ENCODE results near the gene SOX10.
A peak's percentile ranks its signal among the peaks of the same experiment; 100 is the strongest.
"Not testable (repeated sequence)": the region's sequence is repeated elsewhere in the genome, so short reads cannot be mapped to it uniquely, and the experiment has no call there.

The SOX10 gene

DNA sequence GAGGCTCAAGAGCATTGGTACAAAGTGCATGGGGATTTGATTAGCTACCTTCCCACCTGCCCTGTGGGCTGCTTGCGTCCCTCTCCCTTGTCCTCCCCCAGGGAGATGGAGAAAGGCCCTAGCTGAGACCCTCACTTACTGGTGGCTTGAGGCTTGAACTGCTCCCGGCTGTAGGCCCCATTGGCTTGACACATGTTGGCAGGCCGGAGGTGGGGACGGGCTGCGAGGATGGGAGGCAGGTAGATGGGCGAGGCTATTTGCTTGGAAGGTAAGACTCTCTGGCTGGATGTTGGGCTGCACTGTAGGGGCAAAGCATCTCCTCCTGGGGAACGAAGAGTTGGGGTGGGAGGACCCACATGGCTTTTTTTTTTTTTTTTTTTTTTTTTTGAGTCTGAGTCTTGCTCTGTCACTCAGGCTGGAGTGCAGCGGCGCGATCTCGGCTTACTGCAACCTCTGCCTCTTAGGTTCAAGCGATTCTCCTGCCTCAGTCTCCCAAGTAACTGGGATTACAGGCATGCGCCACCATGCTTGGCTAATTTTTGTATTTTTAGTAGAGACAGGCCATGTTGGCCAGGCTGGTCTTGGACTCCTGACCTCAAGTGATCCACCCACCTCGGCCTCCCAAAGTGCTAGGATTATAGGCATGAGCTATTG lies 37.1 kb downstream of the SOX10 start:
- CTCF ChIA-PET = interaction anchor here (1.3 kb wide), 1 partner anchor 9 kb away, joined by 3 read pairs; no protein-coding TSS in a partner anchor
- not testable (repeated sequence) for H3K4me1 Mint-ChIP-seq, H3K27ac Mint-ChIP-seq, DNase-seq, H3K4me3 Mint-ChIP-seq, H3K9me3 Mint-ChIP-seq, H3K36me3 Mint-ChIP-seq
- H3K27me3 Mint-ChIP-seq = peaks cover 18% of the 10 kb centered on the region

DNA sequence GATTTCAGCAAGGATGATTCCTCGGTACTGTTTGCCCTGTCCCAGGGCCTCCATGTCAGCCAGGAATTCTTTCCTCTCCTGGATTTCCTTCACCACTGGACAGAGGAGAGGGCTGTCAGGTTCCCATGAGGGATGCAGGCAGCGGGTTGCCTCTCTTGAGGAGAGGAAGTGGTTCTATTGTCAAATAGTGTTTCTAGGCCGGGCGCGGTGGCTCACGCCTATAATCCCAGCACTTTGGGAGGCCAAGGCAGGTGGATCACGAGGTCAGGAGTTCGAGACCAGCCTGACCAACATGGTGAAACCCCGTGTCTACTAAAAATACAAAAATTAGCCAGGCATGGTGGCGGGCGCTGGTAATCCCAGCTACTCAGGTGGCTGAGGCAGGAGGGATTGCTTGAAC lies 39.9 kb downstream of the SOX10 start:
- not testable (repeated sequence) for H3K27me3 Mint-ChIP-seq, H3K4me1 Mint-ChIP-seq, H3K27ac Mint-ChIP-seq, H3K4me3 Mint-ChIP-seq, H3K9me3 Mint-ChIP-seq, DNase-seq
- CTCF ChIA-PET = interaction anchor here (0.7 to 1.1 kb wide), 2 partner anchors 20 to 48 kb away, joined by 3 read pairs; no protein-coding TSS in a partner anchor
- peaks cover 11% of the 10 kb centered on the region for H3K36me3 Mint-ChIP-seq

DNA sequence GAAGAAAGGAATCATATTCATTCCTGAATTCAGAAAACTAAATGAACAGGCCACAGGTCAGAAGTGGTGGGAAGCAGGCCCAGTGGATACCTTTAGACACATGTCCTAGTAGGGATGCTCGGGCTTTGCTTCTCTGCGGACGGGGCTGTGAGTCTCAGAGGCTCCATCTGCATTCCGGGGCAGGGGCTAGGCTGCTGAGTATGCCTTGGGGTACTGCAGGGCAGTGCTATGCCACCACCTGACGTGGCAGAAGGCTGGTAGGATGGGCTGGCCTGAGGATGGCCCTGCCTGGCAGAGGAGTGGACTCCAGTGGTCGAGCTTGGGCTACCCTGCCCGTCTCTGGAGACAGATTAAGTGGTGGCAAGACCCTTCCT lies 40.5 kb downstream of the SOX10 start:
- H3K9me3 Mint-ChIP-seq = no peaks in the 10 kb centered on the region
- no peak overlapping the region for H3K27ac Mint-ChIP-seq
- no peak for DNase-seq
- H3K4me3 Mint-ChIP-seq = no peak overlapping the region
- CTCF ChIA-PET = interaction anchor here (0.7 to 1.1 kb wide), 4 partner anchors 10 to 48 kb away, joined by 3 read pairs; no protein-coding TSS in a partner anchor
- H3K36me3 Mint-ChIP-seq = peaks cover 11% of the 10 kb centered on the region
- H3K4me1 Mint-ChIP-seq = no peaks in the 10 kb centered on the region
- no peaks in the 10 kb centered on the region for H3K27me3 Mint-ChIP-seq

DNA sequence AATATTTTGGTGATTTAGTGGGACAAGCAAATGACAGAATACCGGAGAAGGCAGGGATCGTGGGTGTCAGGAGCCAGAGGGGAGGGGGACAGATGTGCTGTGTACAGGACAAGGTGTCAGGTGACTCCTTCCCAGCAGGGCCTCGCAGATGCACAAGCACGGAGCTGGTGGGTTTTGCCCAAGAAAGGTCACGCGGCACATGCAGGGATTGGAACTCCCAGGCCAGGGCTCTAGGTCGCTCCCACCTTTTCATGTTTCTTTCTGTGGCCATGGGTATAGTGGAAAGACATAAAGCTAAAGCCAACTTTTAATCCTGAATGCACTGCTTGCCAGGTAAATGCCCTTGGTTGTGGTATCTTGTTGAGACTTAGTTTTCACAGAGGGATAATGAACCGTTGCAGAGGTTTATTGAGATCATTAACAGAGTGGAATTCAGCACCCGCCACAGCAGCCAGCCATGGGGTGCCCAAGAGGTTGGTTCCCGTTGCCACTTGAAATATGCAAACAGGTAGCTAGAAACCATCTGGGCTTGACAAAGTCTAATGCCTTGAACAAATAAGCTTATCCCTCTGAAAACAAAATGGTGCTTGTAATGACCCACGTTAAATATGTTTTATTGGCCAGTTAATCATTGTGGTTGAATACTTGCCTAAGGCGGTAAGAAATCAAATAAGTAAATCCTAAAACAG lies 41.1 kb downstream of the SOX10 start:
- Mint-ChIP-seq H3K36me3 (peaks cover 11% of the 10 kb centered on the region), H3K27me3 (no peaks in the 10 kb centered on the region), H3K9me3 (no peaks in the 10 kb centered on the region), H3K4me3 (no peak overlapping the region), H3K27ac (no peak overlapping the region), H3K4me1 (no peaks in the 10 kb centered on the region)
- no peak for DNase-seq
- CTCF ChIA-PET = interaction anchor here (0.9 to 1.1 kb wide), 3 partner anchors 9 to 47 kb away, joined by 3 read pairs; no protein-coding TSS in a partner anchor

DNA sequence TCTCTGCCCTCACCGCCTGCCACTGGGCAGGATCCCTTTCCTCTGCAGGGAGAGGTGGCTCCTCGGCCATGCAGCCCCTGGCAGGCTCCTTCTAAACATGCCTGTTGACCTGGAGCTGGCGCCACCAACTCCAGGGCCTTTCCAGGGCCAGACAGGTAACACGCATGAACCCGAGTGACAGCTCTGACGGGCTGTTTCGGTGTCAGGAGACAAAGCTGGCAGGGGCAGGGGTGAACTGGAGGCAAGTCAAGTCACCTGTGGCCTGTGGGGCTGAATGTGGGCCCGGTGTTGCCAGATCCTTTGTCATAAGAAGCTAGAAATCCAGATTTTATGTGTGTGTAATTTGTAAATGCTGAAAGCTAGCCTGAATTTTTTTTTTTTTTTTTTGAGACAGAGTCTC lies 42.2 kb downstream of the SOX10 start:
- DNase-seq = no peak

DNA sequence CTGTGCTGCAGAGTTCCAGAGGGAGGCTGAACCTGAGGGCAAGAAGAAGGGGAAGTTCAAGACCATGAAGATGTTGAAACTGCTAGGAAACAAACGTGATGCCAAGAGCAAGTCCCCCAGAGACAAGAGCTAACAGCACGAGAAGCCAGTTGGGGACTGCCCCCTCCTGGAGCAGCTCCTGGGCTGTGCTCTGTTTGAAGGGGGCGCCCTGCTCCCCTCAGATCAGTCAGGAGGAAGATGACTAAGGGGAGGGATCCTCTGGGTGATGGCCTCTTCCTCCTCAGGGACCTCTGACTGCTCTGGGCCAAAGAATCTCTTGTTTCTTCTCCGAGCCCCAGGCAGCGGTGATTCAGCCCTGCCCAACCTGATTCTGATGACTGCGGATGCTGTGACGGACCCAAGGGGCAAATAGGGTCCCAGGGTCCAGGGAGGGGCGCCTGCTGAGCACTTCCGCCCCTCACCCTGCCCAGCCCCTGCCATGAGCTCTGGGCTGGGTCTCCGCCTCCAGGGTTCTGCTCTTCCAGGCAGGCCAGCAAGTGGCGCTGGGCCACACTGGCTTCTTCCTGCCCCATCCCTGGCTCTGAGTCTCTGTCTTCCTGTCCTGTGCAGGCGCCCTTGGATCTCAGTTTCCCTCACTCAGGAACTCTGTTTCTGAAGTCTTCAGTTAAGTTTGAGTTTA lies 43.5 kb downstream of the SOX10 start:
- no peak for DNase-seq
- no peaks in the 10 kb centered on the region for H3K4me1 Mint-ChIP-seq
- H3K27ac Mint-ChIP-seq = peak overlapping the region; percentile 80
- no peaks in the 10 kb centered on the region for H3K27me3 Mint-ChIP-seq
- no peak overlapping the region for H3K4me3 Mint-ChIP-seq
- peaks cover 17% of the 10 kb centered on the region for H3K36me3 Mint-ChIP-seq
- CTCF ChIA-PET = no interaction called here
- no peaks in the 10 kb centered on the region for H3K9me3 Mint-ChIP-seq

More for the DNA sequence above, 42.2 kb downstream of the SOX10 start:
- Mint-ChIP-seq H3K27ac (no peak overlapping the region), H3K4me3 (no peak overlapping the region), H3K9me3 (no peaks in the 10 kb centered on the region), H3K27me3 (no peaks in the 10 kb centered on the region), H3K4me1 (no peaks in the 10 kb centered on the region), H3K36me3 (peaks cover 15% of the 10 kb centered on the region)
- CTCF ChIA-PET = no interaction called here

DNA sequence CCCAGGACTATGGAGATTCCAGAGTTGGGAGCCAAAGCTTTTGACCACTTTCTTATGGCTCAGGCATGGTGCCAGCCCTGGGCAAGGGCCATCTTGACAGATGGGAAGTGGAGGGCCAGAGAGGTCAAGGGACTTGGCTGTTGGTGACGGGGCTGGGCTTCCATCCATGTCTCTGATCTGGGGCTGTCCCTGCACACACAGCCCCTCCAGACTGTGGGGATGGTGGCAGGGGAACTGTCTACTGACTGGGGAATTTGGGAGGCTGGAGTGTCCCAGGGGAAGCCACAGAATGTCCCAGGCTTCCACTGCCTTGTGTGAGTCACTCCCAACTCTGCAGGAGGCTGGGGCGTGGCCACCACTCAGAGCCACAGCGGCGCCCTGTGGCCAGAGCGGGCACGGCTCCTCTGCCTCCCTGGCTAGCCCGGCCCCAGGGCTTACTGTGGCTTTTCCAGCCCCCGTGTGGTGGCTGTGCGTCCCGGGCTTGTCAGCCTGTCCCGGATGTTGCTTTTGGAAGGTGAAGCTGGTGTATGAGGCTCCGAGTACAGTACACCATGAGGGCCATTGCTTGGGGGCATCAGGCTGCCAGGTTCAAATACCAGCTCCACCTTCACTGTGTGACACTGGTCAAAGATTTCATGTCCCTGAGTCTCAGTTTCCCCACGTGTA lies 50.5 kb downstream of the SOX10 start:
- Mint-ChIP-seq H3K9me3 (no peaks in the 10 kb centered on the region), H3K36me3 (peaks cover 12% of the 10 kb centered on the region), H3K27ac (peak overlapping the region; percentile 11), H3K4me3 (no peak overlapping the region), H3K4me1 (peaks cover 17% of the 10 kb centered on the region), H3K27me3 (no peaks in the 10 kb centered on the region)
- CTCF ChIA-PET = interaction anchor here (0.7 to 4.3 kb wide), 16 partner anchors 10 to 119 kb away, joined by 3 to 33 read pairs (median 4); partner anchors contain the start of genes C22orf23 and POLR2F
- peak; percentile 92 for DNase-seq

DNA sequence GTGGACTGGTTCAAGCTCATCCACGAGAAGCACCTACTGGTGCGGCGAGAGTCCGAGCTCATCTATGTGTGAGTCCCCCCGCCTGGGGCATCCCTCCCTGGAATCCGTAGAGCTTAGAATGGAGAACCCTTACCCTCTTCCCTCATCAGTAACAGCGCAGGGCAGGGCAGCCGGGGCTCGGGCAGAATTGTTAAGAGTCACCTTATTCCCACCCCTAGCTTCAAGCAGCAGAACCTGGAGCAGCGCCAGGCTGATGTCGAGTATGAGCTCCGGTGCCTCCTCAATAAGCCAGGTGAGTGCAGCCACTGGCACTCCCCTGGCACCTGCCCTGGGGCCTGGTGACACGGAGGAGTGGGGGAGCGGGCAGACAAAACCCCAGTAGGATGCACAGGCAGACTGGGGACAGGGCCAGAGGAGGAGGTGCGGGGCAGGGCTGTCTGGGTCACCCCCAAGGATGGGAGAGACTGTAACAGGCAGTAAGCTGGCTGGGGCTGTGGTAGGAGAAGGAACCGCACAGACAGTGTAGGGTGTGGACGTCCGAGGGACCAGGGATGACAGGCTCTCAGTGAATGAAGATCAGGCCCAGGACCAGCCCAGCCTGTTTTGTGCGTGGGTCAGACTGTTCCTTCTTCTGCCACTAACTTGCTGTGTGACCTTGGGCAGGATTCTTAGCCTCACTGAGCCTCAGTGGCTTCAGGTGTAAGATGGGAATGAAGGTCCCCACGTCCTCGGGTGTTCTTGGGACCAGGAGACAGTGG lies 51.4 kb downstream of the SOX10 start:
- no peak for DNase-seq
- no peaks in the 10 kb centered on the region for H3K9me3 Mint-ChIP-seq
- CTCF ChIA-PET = interaction anchor here (0.6 to 4.3 kb wide), 8 partner anchors 11 to 119 kb away, joined by 3 to 33 read pairs (median 6); partner anchors contain the start of gene MICALL1
- H3K36me3 Mint-ChIP-seq = peaks cover 12% of the 10 kb centered on the region
- H3K4me1 Mint-ChIP-seq = peaks cover 17% of the 10 kb centered on the region
- no peak overlapping the region for H3K4me3 Mint-ChIP-seq
- no peaks in the 10 kb centered on the region for H3K27me3 Mint-ChIP-seq
- no peak overlapping the region for H3K27ac Mint-ChIP-seq

DNA sequence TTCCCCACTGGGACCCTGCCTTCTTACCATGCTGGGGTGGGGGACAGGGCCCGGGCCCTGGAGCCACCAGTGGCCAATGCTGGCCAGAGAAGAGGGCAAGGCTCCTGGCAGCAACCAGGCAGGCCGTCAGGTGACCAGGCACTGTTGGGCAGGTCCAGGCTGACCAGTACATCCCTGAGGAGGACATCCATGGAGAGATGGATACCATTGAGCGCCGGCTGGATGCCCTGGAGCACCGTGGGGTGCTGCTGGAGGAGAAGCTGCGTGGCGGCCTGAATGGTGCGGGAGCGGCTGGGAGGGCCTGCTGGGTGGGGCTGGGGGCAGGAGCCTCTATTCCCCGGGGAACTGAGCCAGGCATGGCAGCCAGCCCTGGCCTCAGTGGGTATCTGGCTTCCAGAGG lies 52.0 kb downstream of the SOX10 start:
- H3K27ac Mint-ChIP-seq = no peak overlapping the region
- no peaks in the 10 kb centered on the region for H3K27me3 Mint-ChIP-seq
- H3K4me1 Mint-ChIP-seq = peaks cover 17% of the 10 kb centered on the region
- no peak for DNase-seq
- H3K9me3 Mint-ChIP-seq = no peaks in the 10 kb centered on the region
- CTCF ChIA-PET = interaction anchor here (0.7 to 4.3 kb wide), 5 partner anchors 27 to 114 kb away, joined by 3 to 33 read pairs (median 18); partner anchors contain the start of gene MICALL1
- no peak overlapping the region for H3K4me3 Mint-ChIP-seq
- H3K36me3 Mint-ChIP-seq = peaks cover 9% of the 10 kb centered on the region

DNA sequence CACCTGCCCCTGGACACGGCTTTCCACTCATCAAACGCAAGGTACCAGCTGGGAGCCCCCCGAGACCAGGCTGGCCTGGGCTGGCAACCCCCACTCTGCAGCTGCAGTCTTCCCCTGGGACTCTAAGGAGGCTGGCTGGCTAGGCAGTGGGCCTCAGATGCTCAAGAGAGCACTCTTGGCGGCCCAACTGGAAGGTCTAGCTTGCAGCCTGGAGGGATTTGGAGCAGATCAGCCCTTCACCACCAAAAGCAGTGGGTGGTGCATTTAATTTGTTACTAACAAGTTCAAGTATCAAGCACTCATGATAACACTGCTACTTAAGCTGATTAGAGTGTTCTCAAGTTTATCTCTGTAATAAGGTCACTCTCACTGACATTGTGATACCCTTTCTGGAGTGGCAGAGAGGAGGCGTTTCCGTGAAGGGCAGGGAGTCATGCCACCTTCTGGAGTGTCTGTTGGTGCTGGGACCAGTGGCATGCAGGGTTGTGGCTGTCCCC lies 52.4 kb downstream of the SOX10 start:
- CTCF ChIA-PET = interaction anchor here (1.1 to 4.3 kb wide), 6 partner anchors 26 to 324 kb away, joined by 3 to 33 read pairs (median 12); partner anchors contain the start of gene MICALL1
- H3K4me1 Mint-ChIP-seq = peaks cover 17% of the 10 kb centered on the region
- peaks cover 8% of the 10 kb centered on the region for H3K36me3 Mint-ChIP-seq
- DNase-seq = no peak
- H3K27ac Mint-ChIP-seq = no peak overlapping the region
- H3K9me3 Mint-ChIP-seq = no peaks in the 10 kb centered on the region
- H3K27me3 Mint-ChIP-seq = no peaks in the 10 kb centered on the region
- no peak overlapping the region for H3K4me3 Mint-ChIP-seq

DNA sequence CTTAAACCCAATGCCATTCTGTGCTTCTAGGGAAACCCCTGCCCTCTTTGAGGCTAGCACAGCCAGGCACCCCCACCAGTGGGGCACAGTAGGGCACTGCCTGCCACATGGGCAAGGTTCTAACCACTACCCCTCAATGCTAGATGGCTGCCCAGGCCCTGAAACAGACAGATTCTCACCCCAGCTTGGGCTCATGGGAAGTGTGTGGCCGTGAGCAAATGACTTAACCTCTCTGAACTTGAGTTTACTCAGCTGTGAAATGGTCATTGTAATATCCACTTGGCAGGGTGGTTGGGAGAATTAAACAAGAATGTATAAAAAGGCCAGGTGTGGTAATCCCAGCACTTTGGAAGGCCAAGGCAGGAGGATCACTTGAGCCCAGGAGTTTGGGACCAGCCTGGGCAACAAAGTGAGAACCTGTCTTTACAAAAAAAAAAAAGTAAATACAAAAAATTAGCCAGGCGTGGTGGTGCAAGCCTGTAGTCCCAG lies 53.4 kb downstream of the SOX10 start:
- peaks cover 6% of the 10 kb centered on the region for H3K36me3 Mint-ChIP-seq
- H3K4me1 Mint-ChIP-seq = peaks cover 17% of the 10 kb centered on the region
- no peaks in the 10 kb centered on the region for H3K9me3 Mint-ChIP-seq
- DNase-seq = no peak
- CTCF ChIA-PET = interaction anchor here (1.1 to 3.6 kb wide), 5 partner anchors 25 to 323 kb away, joined by 3 to 18 read pairs (median 7); partner anchors contain the start of gene MICALL1
- H3K4me3 Mint-ChIP-seq = no peak overlapping the region
- H3K27ac Mint-ChIP-seq = no peak overlapping the region
- no peaks in the 10 kb centered on the region for H3K27me3 Mint-ChIP-seq

DNA sequence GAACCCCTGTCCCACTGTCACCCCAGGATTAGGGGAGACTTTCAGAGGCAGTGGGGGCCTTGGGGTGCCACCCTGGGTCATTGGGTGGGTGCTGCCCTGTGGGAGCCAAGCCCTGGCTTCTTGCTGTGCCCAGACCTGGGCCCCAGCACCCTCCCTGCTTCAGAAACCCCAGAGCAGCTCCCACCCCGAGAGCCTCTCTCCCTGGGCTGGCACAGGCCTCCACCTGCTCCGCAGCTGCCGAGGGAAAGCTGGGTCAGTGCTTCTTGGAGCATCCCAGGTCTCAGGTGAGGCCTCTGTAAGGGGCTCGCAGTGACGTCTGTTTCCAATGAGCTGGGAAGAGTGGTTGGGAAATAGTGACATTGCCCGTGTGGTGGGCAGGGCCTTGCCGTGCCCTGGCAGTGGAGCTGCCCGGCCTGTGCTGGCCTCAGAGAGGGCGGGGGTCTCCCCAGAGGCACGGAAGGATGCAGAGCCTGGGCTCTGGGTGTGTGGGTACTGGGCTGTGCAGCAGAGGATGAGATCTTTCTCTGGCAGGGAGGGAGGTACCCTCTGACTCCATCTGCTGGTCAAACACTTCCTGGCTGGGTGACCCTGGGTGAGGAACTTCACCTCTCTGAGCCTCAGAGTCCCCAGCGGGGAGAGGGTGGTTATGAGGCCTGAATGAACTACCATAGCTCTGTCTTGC lies 53.9 kb downstream of the SOX10 start:
- CTCF ChIA-PET = interaction anchor here (1.1 to 3.6 kb wide), 4 partner anchors 25 to 323 kb away, joined by 3 to 18 read pairs (median 6); partner anchors contain the start of gene MICALL1
- Mint-ChIP-seq H3K36me3 (peaks cover 6% of the 10 kb centered on the region), H3K4me3 (no peak overlapping the region), H3K27ac (no peak overlapping the region), H3K27me3 (no peaks in the 10 kb centered on the region), H3K4me1 (peaks cover 17% of the 10 kb centered on the region), H3K9me3 (no peaks in the 10 kb centered on the region)
- peak; percentile 45 for DNase-seq

Data from activated naive CD4-positive, alpha-beta T cell treated with anti-CD3 and anti-CD28 coated beads, Interleukin-2, amount 10 ng/mL, durations not matched to agents 7 days and 5 days (primary cell).